M059J (cell line): ENCODE data around the gene WDR43. TPM values are rescaled to one million over a fixed set of nuclear protein-coding genes. Genes with fewer than 3 reads are reported as not detected.
A peak's percentile ranks its signal among the peaks of the same experiment; 100 is the strongest.

Experiments
- DNase-seq: peaks from one replicate; pipeline ENCODE4 v3.0.0-alpha.2; 2012; ENCODE audit warnings: low read depth
- total RNA-seq: library from RNA; depleted of rRNA; stranded (reverse); fragments of >200 nt; shearing (Covaris generic); gene quantifications from 2 replicates; pipeline ENCODE4 v1.2.3, GENCODE V29; 2014; rRNA removed

WDR43 gene, protein sequence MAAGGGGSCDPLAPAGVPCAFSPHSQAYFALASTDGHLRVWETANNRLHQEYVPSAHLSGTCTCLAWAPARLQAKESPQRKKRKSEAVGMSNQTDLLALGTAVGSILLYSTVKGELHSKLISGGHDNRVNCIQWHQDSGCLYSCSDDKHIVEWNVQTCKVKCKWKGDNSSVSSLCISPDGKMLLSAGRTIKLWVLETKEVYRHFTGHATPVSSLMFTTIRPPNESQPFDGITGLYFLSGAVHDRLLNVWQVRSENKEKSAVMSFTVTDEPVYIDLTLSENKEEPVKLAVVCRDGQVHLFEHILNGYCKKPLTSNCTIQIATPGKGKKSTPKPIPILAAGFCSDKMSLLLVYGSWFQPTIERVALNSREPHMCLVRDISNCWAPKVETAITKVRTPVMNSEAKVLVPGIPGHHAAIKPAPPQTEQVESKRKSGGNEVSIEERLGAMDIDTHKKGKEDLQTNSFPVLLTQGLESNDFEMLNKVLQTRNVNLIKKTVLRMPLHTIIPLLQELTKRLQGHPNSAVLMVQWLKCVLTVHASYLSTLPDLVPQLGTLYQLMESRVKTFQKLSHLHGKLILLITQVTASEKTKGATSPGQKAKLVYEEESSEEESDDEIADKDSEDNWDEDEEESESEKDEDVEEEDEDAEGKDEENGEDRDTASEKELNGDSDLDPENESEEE
- 32.3 and 46.0 TPM in 2 replicates for total RNA-seq

DNA sequence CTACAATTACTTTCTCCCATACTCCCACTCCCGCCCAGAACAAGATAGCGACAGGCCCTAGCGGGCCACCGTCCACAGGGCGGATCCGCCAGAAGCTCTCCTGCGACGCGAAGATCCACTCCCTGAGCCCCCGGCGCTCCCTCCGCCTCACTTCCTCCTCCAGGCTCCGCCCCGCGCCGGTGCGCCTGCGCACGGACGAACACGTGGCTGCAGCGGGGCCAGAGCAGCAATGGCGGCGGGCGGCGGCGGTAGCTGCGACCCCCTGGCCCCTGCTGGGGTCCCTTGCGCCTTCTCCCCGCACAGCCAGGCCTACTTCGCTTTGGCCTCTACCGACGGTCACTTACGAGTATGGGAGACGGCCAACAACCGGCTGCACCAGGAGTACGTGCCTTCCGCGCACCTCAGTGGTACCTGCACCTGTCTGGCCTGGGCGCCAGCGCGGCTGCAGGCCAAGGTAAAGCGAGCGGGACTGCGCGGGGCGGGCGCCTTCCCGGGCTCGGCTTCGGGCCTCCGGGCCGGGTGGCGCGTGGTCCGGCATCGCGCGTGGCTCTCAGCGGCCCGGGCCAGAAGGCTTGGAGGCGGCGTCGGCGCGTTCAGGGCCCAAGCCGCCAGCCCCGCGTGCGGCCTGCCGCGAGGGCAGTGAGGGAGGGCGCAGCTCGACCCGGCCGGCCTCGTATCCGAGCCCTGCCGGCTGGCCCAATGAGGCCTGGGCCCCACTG, at the start of gene WDR43:
Gene WDR43, plus strand, starts transcription at position 198 of the 719 bp plus-strand sequence. Its CDS starts 32 bp downstream, at position 230.
- peak; percentile 98 for DNase-seq

DNA sequence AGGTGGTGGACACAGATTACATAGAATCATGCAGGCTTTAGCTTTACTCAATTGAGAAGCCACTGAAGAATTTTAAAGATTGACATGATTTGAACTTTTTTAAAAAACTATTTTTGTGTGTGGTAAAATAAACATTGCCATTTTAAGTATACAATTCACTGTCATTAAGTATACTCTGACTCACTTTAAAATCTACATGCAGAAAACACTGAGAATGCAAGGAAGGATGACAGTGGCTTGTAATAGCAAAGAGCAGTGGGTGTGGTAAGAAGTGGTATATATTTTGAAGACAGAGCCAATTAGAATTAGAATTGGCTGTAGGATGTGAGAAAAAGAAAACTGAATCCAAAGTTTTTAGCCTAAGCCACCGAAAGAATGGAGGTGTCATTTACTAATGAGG, 39.3 kb upstream of the WDR43 start:
- DNase-seq: peak; percentile 13

DNA sequence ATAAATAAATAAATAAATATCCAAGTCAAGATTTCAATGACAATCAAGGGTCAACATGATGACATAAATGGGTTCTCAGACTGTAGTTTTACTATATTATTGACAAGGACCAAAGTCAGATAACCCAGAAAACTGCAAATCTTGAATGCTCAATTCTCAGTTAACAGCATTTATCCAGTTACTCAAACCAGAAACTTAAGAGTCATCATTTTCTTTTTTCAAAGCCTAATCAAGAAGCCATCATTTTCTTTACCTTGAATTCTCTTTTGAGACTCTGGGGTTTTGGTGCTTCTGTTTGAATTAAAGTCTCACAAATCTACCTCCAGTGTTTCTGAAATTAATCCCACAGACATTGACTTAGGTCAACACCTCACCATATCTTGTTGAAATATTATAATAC, 38.5 kb upstream of the WDR43 start:
- DNase-seq: no peak

DNA sequence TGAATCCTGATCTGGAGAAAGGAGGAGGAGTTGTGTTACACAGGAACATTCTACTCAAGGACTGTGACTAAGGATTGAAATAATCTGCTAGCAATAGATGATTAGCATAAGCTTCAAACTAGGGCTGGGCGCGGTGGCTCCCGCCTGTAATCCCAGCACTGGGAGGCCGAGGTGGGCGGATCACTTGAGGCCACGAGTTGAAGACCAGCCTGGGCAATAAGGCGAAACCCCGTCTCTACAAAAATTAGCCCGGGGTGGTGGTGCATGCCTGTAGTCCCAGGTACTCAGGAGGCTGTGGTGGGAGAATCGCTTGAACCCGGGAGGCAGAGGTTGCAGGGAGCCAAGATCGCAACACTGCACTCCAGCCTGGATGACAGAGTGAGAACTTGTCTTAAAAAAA, 25.9 kb upstream of the WDR43 start:
- DNase-seq: no peak

DNA sequence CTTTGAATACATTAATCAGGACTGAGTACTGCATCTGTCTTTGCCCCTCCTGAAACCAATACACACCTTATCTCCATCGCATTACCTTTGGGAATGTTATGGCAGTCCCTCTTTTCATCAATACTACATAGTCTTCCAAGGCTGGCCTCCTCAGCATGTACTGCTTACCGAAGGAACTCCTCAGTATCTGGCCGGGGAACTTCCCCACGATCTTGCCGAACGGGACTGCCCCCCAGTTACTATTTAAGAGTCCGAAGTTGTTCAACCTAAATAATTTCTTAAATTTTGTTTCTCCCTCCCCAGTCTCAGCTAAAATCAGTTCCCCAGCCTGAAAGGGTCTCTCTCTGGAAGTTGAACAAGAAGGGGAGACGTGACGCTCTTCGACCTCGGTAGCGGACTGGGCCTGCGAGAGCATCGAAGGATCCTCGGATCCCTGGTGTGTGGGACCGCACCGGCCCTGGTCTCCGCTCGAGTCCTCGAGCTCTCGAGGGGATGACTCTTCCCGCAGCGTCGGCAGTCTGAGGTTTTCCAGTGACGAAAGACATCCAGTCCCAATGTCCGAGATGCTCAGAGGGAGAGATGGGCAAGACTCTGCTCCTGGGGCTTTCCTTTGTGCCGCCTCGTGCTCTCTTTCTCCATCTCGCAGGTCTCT, 24.8 kb upstream of the WDR43 start:
- DNase-seq: peak; percentile 58

DNA sequence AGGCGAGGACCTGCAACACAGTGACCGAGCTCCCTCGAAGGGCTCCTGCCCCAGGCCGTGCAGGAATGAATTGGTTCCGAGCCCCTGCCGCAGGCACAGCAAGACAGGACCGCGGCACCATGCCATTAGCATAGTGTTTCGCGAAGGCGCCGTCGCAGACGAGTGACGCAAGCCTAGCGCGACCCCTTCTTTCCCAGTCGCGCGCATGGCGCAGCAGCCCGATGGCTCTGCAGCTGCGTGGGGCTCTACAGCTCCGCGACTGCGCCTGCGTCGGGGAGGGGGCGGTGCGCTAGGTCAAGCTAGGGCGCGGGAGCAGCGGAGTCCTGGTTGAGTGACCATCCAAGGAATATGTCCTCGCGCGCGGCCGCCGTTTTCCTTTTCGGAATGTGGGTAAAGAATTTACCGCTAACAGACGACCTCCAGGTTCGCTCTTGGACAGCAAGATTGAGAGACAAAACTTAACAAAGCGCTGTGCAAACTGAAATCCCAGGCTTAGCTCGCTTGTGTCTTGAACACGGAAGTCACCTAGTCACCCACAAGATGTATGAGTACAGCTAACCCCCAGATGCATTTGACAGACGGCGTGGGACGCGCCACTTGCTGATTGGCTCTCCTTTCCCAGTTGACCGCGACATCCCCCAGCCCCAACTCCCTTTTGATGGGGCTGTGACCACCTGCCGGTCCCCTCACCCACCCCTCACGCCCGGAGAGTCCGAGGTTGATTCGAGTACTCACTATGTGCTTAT, 24.1 kb upstream of the WDR43 start, which contains the start of gene TRMT61B:
Gene TRMT61B, minus strand, starts transcription at position 164 of the 746 bp plus-strand sequence. Its CDS starts 32 bp downstream, at position 132.
- peak; percentile 92 for DNase-seq

DNA sequence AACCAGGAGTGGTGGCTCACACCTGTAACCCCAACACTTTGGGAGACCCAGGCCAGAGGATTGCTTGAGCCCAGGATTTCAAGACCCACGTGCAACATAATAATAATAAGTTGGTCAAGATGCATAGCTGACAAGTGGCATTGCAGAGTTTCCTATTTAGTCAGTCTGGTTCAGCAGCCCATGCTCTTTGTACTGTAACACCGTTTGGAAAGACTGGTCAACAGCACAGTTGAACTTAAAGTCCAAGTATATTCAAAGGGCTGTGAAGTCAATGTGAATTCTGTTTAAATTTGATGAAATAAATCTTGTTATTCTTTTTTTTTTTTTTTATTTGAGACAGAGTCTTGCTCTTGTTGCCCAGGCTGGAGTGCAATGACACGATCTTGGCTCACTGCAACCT, 22.8 kb upstream of the WDR43 start:
- no peak for DNase-seq

DNA sequence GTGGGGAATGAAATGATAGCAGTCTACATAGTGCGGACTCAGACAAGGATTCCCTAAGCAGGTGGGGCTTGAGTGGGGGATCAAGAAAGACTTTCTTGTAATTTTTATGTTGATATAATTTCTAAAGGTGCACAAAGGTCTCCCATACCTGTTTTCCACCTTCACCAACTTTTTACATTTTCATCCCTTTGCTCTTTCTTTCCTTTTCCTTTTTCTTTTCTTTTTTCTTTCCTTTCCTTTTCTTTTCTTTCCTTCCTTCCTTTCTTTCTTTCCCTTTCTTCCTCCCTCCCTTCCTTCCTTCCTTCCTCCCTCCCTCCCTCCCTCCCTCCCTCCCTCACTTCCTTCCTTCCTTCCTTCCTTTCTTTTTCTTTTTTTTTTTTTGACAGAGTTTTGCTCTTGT, 14.3 kb upstream of the WDR43 start:
- DNase-seq: no peak

DNA sequence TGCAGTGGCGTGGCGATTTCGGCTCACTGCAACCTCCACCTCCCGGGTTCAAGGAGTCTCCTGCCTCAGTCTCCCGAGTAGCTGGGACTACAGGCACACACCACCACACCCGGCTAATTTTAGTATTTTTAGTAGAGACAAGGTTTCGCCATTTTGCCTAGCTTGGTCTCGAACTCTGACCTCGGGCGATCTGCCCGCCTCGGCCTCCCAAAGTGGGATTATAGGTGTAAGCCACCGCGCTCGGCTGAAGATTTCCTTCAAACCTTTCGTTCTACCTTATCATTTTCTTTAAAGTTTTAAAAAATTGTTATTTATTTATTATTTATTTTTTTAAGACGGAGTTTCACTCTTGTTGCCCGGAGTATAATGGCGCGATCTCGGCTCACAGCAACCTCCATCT, 979 bp upstream of the WDR43 start:
- DNase-seq: no peak

DNA sequence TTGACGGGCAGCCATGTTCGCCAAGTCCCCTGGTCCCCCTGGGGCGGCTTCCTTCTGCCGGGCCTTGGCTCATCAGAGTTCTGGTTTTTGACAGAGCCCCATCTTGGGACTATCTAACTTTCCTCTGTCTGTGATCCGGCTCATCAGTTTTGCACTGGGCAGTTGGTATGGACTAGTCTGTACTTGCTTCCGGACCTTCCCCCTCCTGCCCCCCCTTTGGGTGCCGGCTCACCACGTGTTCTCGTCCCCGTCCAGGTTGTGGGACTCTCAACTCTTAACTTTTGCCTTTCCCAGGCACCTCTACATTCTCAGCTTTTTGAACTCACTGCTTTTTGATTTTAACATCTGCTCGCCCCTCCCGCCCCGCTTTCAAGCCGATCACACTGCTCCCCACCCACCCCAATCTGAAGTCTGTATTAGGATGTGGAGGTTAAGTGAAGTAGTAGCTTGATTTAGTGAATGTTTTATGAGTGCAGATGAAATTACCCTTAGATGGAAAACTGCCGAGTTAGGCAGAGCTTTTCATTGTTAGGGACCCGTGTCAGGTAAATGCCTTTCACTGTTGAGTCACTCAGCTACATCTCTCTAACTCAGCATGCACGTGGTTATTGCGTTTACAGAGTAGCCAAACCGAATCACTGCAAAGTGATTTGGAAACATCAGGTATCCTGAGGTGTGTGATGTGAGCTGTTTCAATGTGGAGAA, 874 bp downstream of the WDR43 start:
- DNase-seq: peak; percentile 65

DNA sequence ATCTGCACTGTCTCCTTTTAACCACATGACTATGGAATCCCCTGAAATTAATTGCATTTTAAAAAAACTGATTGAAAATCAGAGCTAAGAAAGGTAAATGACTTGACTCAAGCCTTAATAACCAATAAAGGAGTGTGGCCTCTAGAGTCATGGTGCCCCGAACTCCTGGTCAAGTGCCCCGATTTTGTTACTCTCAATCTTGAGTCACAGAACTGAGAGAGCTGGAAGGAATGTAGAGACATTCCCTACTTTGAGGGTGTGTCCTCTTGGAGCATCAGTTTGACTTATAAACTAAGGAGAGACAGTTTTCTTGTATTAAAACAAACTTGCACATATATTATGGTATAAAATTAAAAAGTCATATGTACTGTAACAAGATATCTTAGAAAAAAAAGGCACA, 2.4 kb downstream of the WDR43 start:
- peak; percentile 62 for DNase-seq

DNA sequence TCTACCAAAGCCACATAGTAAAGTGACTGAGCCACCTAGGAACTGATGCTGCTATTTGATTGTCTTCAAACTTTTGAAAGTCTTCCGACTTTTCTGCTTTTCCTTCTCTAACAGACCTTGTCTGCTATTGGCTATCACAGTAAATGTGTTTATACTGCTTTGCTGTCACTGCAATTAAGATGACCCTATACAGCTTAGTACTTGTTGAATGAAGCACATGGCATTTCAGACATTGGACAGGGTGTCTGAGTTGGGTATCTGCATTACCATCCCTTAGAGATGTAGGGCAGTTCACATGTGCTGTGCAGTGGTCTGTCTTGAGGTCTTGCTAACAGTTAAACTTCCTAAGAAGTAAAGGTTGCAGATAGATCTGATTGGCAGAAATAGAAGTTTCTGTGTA, 3.6 kb downstream of the WDR43 start:
- no peak for DNase-seq

DNA sequence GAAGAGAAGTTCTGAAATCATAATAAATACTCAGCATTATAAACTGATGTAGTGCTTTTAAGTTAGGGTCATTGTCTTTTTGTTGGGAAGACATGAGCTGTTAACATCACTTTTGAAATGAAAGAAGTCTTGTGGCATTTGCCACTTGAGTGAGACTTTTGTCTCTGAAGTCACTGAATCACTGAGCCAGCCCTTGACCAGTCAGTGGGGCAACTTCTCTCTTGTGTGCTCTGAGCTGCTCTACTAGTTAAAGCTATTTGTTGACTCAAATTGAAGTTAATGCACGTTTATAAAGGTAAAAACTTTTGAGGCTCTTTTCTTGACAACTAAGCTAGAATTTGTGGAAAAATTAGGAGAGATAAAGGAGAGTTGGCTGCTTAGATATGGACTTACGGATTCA, 6.7 kb downstream of the WDR43 start:
- DNase-seq: no peak

DNA sequence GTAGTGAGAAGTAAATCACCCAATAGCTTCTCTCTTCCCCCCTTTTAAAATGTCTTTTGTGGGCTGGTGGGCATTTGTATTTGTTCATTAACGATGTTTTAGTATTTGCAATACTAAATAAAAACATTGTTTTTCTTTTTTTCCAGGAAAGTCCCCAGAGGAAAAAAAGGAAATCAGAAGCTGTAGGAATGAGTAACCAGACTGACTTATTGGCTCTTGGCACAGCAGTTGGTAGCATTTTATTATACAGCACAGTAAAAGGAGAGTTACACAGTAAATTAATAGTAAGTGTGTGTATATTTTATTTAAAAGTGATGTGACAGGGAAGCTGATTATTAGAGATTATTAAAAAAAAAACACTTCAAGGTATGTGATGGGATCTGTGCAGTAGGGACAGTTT, 7.4 kb downstream of the WDR43 start:
- DNase-seq: no peak

DNA sequence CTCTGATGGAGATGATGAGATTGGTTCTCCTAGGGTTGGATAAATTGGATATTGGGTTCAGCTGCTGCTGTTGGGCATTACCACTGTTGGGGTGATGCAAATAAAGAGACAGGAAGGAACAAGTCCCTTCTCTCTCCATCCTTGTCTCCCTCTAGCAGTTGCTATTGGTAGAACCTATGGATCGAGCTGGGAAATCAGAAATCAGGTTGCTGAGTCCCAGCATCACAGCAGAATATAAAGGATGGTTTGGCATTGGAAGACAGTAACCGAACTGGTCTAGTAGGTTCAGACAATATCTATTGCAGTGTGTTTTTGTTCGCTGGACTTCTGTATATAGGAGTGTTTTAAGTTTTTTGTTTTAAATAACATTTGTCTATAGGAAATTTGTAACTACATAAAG, 8.1 kb downstream of the WDR43 start:
- no peak for DNase-seq

DNA sequence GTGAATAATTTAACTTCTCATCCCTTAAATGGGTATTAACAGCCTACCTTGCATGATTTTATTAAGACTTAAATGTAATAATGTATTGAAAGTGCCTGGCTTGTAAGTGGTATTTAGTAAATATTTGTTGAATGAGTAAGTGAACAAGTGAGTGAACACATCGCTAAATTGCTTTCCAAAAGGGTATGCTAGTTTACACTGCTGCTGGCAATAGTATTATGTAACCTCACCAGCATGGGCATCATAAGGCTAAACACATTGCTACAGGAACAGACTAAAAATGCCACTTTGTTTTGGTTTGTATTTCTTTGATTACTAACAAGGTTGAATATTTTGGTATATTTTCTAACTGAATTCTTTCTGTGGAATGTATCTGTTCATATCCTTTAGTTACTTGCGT, 9.8 kb downstream of the WDR43 start:
- peak; percentile 58 for DNase-seq

DNA sequence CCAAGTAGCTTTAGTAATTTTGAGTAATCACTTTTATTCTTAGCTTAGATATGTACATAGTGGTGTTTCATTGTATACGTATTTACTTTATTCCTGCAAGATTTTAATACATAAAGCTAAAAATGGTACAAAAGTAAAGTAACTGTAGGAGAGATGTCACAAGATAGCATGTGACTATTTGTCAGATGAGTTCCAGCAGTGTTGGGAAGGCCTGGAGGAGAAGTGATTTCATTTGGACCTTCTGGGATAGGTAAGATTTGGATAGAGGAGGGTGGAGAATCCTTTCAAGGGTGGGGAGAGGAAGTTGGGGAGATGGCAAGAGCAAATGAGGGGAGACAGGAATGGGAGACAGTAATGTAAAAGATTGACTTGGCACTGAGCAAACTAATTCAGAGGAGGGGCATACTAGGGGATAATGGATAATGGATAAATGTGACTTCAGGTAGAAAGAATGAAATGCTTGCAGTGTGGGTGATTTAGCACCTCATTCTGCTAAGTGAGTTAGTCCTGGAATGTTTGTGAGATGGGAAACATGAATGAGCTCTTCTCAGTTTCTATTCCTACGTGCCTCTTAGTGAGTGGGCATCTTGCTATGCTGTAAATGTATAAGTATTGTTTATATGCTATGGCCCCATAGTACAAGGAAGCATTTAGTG, 10.5 kb downstream of the WDR43 start:
- no peak for DNase-seq

DNA sequence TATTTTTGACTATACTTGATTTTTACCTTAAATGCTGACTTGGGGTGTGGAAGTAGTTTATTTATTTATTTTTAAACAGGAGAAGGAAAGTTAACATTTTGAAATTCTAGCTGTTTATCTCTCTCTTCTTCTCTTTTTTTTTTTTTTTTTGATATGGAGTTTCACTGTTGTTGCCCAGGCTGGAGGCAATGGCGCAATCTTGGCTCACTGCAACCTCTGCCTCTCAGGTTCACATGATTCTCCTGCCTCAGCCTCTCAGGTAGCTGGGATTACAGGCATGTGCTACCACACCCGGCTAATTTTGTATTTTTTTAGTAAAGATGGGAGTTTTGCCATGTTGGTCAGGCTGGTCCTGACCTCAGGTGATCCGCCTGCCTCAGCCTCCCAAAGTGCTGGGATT, 11.1 kb downstream of the WDR43 start:
- no peak for DNase-seq

DNA sequence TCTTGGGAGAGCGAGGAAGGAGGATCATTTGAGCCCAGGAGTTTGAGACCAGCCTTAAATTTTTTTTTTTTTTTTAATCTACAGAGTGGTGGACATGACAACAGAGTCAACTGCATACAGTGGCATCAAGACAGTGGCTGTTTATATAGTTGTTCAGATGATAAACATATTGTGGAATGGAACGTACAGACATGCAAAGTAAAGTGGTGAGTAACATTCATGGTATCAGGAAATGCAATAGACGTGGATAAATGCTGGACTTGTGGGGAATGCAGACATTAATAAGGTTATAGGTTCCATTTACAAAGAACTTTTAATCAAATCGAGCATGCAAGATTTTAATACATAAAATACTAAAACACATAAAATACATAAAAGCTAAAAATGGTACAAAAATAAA, 11.9 kb downstream of the WDR43 start:
- no peak for DNase-seq

DNA sequence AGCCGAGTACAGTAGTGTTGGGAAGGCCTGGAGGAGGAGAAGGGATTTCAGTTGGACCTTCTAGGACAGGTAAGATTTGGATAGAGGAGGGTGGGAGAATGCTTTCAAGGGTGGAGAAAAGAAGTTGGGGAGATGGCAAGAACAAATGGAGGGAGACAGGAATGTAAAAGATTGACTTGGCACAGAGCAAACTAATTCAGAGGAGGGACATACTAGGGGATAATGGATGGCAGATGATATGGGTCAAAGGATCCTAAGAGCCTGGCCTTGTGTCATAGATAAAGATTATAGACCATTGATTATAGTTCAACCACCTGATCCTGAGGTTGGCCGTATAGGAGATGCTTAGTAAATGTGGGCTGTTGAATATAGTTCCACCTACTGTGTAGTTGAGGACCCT, 12.4 kb downstream of the WDR43 start:
- no peak for DNase-seq
